GM18909 (cell line): Measurements from ENCODE around the gene FARP2.
A peak's percentile ranks its signal among the peaks of the same experiment; 100 is the strongest.
"Not testable (repeated sequence)": the region's sequence is repeated elsewhere in the genome, so short reads cannot be mapped to it uniquely, and the experiment has no call there.

Source experiments
- ATAC-seq: cut with Tn5 transposase; IDR thresholded peaks from one replicate; pipeline ENCODE4 v1.9.1; 2021; ENCODE audit warnings: mild to moderate bottlenecking; ENCODE audit not compliant: unreplicated experiment, poor library complexity

FARP2 gene, protein sequence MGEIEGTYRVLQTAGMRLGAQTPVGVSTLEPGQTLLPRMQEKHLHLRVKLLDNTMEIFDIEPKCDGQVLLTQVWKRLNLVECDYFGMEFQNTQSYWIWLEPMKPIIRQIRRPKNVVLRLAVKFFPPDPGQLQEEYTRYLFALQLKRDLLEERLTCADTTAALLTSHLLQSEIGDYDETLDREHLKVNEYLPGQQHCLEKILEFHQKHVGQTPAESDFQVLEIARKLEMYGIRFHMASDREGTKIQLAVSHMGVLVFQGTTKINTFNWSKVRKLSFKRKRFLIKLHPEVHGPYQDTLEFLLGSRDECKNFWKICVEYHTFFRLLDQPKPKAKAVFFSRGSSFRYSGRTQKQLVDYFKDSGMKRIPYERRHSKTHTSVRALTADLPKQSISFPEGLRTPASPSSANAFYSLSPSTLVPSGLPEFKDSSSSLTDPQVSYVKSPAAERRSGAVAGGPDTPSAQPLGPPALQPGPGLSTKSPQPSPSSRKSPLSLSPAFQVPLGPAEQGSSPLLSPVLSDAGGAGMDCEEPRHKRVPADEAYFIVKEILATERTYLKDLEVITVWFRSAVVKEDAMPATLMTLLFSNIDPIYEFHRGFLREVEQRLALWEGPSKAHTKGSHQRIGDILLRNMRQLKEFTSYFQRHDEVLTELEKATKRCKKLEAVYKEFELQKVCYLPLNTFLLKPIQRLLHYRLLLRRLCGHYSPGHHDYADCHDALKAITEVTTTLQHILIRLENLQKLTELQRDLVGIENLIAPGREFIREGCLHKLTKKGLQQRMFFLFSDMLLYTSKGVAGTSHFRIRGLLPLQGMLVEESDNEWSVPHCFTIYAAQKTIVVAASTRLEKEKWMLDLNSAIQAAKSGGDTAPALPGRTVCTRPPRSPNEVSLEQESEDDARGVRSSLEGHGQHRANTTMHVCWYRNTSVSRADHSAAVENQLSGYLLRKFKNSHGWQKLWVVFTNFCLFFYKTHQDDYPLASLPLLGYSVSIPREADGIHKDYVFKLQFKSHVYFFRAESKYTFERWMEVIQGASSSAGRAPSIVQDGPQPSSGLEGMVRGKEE

DNA sequence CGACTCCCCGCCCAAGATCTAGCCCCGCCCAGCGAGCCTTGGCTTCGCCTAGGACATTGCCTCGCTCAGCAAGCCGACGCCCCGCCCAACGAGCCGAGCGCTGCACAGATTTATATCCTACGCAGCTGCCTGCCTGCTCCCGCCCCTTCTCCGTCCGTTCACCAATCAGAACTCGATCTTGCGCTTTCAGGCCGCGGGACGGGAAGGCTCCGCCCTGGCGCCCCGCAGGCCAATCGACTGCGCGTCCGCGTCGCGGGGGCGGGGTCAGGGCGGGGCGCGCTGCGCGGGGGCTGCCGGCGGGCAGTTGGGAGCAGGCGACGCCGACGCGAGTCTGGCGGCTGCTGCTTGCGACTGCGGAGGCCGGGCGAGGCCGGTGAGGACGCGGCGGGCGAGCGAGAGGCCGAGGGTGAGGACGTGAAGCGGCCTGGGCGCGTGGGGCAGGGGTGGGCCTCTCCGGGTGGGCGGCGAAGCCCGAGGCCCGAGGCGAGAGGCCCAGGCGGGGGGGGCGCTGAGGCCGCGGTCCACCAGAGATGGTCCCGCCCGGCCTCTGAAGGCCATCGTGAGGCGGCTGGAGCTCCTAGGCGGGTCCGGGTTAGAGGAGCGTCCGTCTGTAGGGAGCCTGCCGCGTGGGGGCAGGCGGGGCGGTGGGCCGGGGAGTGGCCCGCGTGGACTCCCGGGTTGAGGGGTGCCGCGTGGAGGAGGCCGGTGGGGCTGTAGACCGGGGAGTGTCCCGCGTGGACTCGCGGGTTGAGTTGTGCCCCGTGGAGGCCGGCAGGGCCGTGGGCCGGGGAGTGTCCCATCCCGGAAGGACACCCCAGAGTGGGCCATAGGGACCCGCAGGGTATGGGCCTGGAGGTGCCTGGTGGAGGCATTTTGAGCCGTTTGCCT lies at the start of gene FARP2:
FARP2 (plus strand) TSS at position 303 of the 888 bp plus-strand sequence. CDS start 16,823 bp downstream, outside the sequence.
- peak; percentile 87 for ATAC-seq

DNA sequence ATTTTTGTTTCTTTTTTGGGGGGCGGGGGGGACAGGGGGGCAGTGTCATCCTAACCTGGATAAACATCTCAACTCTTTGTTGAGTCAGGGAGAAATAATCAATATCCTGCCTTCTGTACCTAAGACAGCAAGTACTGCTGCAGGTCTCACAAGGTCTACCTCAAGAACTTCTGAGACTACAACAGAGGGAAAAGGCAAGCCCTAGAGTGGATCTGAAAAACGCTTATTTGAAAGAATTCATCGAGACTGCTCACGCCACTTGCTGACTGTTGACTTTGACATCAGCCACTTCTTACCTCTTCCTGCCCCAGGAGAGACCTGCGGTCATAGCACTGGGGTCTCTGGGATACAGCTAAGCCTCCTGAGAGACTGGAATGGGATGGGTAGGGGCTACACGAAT lies 49.0 kb upstream of the FARP2 start:
- no peak for ATAC-seq

DNA sequence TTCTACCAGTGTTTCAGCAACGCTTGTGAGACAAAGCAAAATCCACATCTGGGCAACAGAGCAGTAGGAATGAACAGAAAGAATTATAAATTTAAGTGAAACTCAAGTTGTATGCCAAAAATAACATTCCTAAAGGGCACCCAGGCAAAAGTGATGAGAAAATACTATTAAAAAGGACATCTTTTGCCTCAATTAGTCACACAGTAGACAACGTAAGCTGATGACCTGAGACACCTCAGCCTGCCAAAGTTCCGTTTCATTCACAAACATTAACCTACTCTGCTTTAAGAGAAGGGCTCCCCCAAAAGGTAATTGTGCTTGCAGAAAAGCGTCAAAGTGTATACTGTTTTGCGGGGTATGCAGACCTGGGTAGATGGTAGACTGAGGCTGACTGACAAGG lies 47.8 kb upstream of the FARP2 start:
- no peak for ATAC-seq

DNA sequence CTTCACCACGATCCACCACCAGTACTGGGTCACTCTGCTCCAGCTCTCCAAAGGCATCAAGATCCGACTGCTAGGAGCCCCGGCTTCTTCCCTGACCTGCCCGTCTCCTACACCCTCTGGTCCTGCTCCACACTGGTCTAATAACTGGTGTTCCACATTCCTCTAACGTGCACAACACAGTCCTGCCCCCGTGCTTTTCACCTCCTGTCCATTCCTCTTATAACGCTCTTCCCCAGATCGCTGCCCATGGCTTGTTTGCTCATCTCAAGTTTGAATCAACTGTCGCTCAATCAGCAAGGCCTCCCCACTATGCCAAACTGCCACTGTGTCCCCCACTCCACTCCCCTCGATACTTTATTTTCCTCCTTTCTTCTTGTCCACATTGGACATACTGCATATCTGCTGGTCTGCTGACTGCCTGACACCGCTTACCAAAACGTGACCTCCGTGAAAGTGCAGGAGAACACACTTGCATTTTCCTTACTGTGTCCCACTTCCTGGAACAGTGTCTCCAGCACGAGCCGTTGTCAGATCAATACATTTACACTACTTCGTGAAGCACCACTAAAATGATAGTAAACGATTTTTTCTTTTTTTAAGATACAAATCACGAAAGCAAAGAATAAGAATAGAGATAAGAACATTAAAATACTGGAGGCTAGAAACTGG lies 47.1 kb upstream of the FARP2 start:
- ATAC-seq = no peak

DNA sequence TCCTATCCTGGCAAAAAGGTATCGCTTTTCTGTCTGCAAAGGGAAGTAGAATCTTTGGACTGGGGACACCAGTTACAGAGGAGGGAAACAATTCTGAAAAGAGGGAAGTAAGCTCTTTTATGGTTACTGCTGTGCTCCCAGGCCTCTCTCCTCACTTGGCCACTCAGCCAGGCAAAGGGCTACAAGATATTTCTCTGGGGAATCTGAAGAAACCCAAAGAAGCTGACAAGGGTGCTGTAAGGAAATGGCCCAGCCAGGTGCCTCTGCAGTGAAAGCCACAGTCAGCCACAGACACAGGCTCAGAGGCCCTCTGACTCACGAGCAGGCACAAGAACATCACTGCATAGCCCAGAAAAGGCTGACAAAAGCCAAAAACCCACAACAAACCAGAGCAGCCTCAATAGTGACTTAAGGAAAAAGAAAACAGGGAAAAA lies 46.4 kb upstream of the FARP2 start:
- ATAC-seq = peak; percentile 59

DNA sequence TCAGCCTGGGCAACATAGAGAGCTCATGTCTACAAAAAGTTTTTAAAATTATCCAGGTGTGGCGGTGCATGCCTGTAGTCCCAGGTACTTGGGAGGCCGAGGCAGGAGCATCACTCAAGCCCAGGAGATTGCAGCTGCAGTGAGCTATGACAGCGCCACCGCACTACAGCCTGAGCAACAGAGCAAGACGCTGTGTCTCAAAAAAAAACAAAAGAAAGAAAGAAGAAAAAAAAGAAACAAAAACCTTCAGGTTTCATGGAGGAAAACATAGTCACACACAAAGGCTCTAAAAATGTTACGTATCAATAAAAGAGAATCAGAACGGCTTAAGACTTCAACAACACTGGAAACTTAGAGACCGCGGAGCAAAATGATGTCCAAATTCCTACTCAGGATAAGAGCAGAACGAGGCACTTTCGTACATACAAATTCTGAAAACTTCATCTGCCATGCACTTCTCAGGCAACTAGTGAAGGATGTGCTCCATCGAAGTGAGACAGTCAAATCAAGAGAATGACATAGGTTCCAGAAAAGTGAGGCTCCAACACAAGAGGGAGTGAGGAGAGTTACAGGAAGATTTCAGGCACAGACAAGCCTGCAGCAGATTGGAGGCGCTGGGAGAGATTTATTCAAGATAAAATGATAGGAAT lies 45.0 kb upstream of the FARP2 start:
- no peak for ATAC-seq

DNA sequence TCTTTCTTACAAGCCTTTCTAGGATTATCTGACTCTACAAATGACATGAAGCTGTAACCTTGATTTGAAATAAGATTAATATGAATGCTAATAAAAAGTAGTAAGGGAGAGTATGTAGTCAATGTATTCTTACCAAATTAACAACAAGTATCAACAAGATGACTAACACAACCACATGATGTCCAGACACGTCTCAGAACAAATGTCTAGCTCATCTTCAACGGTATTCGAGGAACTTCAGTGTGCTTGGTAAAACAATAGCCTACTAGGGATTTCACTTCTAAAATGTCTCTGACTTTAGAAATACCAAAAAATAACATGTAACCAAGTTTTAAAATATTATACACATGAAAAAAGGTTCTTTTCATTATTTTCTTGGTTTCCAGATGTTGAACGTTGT lies 44.0 kb upstream of the FARP2 start:
- no peak for ATAC-seq

DNA sequence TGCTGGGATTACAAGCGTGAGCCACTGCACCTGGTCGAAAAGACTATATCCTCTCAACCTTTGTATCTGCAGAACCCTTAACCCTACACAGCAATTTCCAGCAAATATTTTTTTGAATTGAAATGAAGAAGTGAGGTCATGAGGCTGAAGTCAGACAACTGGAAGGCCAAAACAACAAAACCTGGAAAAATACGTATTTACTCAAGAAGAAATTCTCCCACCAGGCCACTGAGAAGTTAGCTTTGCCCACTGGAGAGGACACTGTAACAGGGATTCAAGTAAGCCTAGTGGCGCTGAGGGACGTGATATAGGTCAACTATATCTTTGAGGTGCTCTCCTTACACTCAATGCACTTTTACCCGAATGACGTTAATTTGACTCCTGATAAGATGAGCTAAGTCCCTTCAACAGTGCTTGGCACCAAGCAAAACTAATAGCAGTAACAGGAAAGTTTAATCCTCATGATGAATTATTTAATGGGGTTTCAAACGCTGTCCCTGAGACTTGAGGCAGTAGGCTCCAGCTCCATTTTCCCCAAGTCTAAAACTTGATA lies 42.5 kb upstream of the FARP2 start:
- ATAC-seq = no peak

DNA sequence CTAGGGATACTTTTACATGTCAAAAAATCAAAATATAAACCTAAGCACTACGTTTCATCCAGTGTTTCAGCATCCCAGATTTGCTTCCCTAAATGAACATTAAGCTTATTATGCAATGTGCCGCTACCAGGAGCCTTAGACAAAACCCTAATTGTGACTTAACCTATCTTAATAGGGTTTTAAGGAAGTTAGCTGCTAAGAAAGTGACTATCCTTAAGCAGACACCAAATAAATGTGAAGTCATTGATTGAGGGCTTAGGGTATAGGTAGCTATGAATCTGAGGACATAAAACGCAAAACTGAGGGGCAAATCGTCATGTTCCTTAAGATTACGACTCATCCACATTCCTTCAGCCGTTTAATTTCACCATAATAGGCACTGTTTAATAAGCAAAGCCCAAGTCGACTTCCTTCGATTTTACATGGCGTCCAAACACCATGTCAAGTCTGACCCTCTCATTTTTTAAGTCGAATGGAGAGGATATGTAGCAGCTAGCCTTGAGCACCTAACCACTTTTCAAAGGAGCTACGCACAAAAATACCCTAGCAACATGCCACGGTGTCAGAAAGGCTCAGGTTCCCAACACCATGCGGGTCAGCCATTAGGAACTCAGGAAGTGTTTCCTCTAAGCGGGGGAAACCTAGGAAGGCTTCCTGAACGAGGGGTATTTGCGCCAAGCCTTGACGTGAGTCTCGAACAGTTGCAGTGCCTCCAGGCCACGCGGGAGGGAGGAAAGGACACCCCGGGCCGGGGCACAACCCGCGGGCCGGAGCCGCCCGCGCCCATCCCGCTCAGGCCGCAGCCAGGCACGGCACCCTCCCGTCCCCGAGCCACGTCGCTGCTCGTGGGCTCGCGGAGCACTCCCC lies 41.6 kb upstream of the FARP2 start:
- ATAC-seq = no peak

DNA sequence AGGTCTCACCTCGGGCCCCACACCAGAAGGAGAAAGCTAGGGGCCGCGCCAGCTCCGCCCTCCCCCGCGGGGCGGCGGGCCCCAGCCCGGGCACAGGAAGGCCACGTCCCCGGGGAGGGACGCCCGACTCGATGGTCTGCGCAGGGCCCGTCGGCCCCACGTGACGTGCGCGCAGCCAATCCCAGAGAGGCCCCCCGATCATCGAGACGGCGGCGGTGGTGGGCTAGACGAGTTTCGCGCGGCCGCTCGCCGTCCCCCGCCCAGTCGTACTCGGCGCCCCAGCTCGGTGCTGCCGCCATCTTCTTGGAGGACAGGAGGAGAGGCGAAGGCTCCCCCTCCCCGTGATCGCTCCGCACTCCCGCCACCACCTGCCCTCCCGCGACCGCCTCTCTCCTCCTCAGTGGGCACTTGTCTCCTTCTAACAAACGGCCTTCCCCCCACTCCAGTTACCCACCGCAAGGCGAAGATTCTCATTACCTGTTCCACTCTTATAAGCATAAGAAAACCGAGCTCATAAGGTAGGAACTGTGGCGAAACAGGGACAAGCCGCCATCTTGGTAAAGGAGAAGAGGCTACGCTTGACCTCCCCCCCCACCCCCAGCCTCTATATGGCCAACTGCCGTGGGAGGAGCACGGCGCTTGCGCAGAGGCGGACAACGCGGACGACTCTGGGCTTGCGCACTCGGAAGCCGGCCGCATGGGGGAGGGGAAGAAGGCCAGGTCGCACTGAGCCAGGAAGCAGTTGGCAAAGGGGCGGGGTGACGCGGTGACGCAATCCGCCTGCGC lies 40.8 kb upstream of the FARP2 start, which contains the start of gene HDLBP:
HDLBP (minus strand) TSS at position 580 of the 786 bp plus-strand sequence. CDS start 48,803 bp downstream, outside the sequence.
- peak; percentile 74 for ATAC-seq

DNA sequence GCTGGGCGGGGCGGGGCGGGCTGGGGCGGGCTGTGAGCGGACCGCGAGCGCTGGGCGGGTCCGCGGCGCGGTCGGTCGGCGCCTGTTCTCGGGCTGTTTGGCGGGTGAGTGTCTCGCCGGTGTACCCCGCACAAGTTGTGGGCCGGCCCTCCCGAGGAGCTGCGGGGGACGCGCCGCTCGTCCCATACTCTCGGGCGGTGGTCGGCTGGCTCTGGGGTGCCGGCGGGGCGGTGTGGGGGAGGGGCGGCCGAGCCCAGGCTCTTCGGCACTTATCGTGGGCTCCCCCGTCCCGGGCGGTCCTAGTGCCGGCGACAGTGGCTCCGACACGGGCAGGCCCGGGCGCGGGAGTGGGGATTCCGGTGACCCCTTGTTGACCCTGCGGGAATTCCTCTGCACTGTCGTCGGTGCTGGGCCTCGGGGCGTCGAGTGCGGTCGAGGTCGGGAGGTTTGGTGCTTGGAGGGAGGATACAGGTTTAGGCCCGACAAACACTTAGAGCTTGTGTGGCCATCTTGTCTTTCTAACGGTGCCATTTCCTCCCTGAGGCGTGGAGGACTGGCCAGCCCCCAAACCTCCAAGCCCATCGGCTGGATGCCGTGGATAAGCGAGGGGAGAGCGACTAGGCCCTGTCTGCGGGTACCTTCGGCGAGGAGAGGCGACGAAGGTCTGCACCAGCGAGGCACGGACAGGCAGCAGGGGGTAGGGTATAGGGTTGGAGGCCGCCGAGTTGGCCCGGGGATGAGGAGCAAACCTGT lies 40.0 kb upstream of the FARP2 start, which contains the start of gene SEPTIN2:
SEPTIN2 (plus strand) TSS at position 47 of the 753 bp plus-strand sequence. CDS start 8,308 bp downstream, outside the sequence.
- peak; percentile 39 for ATAC-seq

DNA sequence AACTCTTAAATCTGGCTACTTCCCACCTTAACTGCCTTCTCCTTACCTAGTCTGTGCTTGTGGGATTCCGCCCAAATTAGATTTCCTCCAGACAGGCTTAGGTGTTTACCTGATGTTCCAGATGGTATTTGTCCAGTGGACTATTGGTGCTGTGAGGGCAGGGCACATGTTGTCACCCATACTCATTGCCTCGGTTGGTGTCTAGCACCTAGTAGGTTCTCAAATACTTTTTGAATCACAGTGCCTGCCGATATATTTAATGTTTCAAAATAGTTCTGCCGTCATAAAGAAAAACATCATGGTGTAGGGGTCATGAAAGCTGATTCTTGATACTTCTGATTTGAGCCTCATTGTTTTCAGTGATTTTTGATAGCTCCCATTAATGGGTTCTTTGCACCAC lies 39.3 kb upstream of the FARP2 start:
- ATAC-seq = no peak

DNA sequence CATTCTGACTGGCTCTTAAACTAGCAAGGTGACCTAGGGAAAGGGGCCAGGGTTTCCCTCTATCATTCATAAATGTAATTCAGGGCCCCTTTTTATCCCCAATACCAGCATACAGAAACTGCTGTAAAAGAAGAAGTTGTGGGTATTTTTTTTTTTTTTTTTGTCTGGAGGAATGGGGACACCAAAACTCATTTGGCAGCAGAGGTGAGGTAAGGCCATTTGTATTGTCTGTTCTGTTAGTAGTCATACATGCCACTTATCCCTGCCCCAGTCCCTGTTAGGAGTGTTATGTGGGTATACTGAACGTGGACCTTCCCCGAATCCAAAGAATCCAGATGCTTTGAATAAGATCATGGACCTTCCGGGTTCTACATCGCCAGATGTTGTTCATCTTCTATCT lies 38.7 kb upstream of the FARP2 start:
- no peak for ATAC-seq

DNA sequence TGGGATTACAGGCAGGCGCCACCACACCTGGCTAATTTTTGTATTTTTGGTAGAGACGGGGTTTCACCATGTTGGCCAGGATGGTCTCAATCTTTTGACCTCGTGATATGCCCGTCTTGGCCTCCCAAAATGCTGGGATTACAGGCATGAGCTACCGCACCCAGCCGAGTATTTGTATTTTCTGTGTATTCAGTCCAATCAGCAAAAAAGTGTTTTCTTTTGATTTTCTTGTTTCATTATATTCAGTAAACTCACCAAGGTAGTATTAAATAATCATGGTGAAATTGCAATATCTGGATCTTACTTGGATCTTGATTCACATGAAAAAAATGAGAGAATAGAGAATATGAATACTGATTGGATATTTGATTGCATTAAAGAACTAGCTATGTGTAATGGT lies 37.3 kb upstream of the FARP2 start:
- ATAC-seq = not testable (repeated sequence)

DNA sequence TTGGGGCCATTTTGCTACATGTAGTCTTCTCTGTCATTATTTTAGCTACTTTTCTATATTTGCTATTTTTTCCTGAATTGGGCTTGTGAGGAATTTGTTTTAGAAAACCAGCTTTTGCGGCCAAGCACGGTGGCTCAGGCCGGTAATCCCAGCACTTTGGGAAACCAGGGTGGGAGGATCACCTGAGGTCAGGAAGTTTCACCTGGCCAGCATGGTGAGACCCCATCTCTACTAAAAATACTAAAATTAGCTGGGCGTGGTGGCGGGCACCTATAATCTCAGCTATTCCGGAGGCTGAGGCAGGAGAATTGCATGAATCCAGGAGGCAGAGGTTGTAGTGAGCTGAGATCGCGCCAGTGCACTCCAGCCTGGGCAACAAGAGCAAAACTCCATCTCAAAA lies 35.7 kb upstream of the FARP2 start:
- no peak for ATAC-seq

DNA sequence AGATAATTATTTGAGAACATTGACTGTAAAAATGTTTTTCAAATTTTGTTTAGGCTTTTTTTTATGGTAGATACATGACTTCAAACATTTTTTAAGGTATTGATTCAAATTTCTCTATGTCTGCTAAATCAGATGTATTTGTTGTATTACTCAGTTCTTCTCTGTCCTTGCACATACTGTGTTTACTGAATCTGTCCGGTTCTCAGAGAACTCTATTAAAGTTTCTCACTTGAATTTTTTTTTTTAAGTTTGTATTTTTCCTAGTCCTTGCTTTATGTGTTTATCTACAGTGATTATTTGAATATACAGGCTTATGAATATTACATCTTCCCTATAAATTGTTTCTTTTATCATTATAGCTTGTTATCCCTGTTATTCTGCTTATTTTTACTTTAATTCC lies 35.1 kb upstream of the FARP2 start:
- ATAC-seq = no peak
